Stomach smooth muscle (tissue), 2 donors: Measurements from ENCODE around the gene TMPRSS3.

ENCODE experiments used
- H3K27ac ChIP-seq: one replicate; pipeline ENCODE4 v1.7.0; 2013; ENCODE audit warnings: mild to moderate bottlenecking, low read length, inconsistent platforms
- H3K27me3 ChIP-seq, 2 donors: one replicate each; pipeline ENCODE4 v1.7.0; 2013; ENCODE audit warnings: low read length in 2 of 2; ENCODE audit not compliant: insufficient read depth in 2 of 2, control insufficient read depth in 1 of 2
- H3K36me3 ChIP-seq, 2 donors: one replicate each; pipeline ENCODE4 v1.7.0; 2013; ENCODE audit warnings: low read length in 2 of 2; ENCODE audit not compliant: control insufficient read depth in 2 of 2, insufficient read depth in 2 of 2
- H3K4me1 ChIP-seq: one replicate; pipeline ENCODE4 v1.7.0; 2013; ENCODE audit warnings: low read length; ENCODE audit not compliant: control insufficient read depth, insufficient read depth
- H3K4me3 ChIP-seq, 2 donors: one replicate each; pipeline ENCODE4 v1.7.0; 2013; ENCODE audit warnings: low read length in 2 of 2
- H3K9ac ChIP-seq, 2 donors: one replicate each; pipeline ENCODE4 v1.7.0; 2013; ENCODE audit warnings: low read length in 2 of 2, mild to moderate bottlenecking in 1 of 2
- H3K9me3 ChIP-seq, 2 donors: one replicate each; pipeline ENCODE4 v1.7.0; 2013; ENCODE audit warnings: low read length in 2 of 2; ENCODE audit not compliant: control insufficient read depth in 2 of 2
- donor health status: healthy.
- donor health status: Pancreatic carcinoma.

TMPRSS3 gene

DNA sequence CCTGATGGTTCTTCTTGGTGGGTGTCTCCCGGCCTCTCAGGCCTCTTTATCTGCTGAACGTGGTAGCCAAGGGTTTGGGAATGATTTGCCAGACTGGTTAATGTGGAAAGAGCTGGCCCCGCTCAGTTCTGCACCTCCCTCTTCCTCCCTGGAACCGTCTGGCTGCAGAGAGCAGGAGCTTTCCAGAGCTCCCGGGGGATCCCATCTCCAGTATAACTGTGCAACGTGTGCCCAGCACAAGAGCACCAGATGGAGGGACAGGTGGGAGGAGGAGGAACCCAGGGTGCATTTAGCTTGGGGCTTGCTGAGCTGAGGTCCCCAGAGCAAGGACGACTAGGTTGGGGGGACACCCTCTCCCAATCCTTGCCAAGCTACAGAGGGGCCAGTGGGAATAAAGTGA, 34.6 kb downstream of the TMPRSS3 start:
- no peak overlapping the region for H3K27ac ChIP-seq
- H3K9ac ChIP-seq: no peak overlapping the region
- peaks cover 12 to 32% of the 10 kb centered on the region in 2 donors for H3K27me3 ChIP-seq
- no peaks in the 10 kb centered on the region for H3K4me1 ChIP-seq
- H3K36me3 ChIP-seq: no peaks in the 10 kb centered on the region
- no peak overlapping the region for H3K4me3 ChIP-seq
- peaks cover 8 to 16% of the 10 kb centered on the region in 2 donors for H3K9me3 ChIP-seq

DNA sequence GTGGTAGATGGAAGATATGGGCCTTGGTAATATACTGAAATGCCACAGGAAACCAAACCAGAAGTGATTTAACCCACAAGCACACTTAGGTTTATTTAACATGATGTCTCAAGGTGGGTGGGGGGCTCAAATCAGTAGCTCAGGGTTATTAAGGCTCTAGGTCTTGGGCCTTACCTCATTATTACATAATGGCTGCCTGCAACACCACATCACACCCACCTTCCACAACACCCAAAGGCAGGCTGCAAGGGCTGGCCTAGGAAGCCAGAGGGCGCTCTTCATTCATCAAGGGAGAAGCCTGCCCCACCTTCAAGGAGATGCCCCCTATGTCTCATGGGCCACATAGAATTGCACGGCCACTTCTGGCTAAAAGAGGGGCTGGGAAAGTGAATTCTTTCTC, 35.5 kb downstream of the TMPRSS3 start:
- H3K36me3 ChIP-seq: no peaks in the 10 kb centered on the region
- no peak overlapping the region for H3K4me3 ChIP-seq
- no peak overlapping the region for H3K9ac ChIP-seq
- H3K4me1 ChIP-seq: no peaks in the 10 kb centered on the region
- no peak overlapping the region for H3K27ac ChIP-seq
- H3K9me3 ChIP-seq: peaks cover 8 to 23% of the 10 kb centered on the region in 2 donors
- H3K27me3 ChIP-seq: peaks cover 12 to 30% of the 10 kb centered on the region in 2 donors

DNA sequence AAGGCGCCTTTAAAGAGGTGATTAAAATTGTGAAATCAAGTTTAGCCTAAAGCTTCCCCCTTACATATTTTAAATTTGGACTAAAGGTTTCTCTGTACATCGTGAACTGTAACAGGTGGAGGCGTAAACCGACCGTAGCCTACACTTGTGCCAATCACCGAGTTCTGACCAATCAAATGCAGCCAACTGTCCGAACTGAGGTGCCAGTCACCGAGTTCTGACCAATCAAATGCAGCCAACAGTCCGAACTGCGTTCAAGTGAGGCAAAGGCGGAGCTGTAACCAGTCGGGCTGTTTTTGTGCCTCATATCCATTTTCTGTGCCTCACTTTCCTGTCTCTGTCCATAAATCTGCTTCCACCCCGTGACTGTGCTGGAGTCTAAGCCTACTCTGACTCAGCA, 36.9 kb downstream of the TMPRSS3 start:
- H3K4me3 ChIP-seq: no peak overlapping the region
- H3K36me3 ChIP-seq: no peaks in the 10 kb centered on the region
- H3K27ac ChIP-seq: no peak overlapping the region
- H3K27me3 ChIP-seq: peaks cover 8 to 25% of the 10 kb centered on the region in 2 donors
- H3K4me1 ChIP-seq: no peaks in the 10 kb centered on the region
- H3K9me3 ChIP-seq: peaks cover 12 to 28% of the 10 kb centered on the region in 2 donors
- H3K9ac ChIP-seq: no peak overlapping the region

DNA sequence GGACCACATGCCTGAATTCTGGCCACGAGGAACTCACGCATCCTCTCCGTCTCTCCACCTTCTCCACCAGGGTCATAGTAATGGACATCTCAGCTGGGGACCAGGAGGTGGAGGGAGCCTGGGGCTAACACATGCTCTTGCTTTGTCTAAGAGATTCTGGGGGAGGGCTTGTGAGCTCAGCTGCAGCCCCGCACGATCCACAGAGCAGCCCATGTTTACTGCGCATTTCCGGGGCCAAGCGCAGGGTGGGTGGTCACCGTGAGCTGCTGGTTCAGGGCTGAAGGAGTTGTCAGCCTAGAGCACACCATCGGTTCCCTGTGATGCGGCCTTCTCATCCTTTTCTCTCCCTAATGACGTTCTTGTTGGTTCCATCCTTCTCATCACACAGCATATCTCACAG, 37.6 kb downstream of the TMPRSS3 start:
- H3K9ac ChIP-seq: no peak overlapping the region
- H3K36me3 ChIP-seq: no peaks in the 10 kb centered on the region
- peaks cover 12 to 30% of the 10 kb centered on the region in 2 donors for H3K9me3 ChIP-seq
- no peaks in the 10 kb centered on the region for H3K4me1 ChIP-seq
- H3K27me3 ChIP-seq: peaks cover 8 to 25% of the 10 kb centered on the region in 2 donors
- H3K27ac ChIP-seq: no peak overlapping the region
- no peak overlapping the region for H3K4me3 ChIP-seq

DNA sequence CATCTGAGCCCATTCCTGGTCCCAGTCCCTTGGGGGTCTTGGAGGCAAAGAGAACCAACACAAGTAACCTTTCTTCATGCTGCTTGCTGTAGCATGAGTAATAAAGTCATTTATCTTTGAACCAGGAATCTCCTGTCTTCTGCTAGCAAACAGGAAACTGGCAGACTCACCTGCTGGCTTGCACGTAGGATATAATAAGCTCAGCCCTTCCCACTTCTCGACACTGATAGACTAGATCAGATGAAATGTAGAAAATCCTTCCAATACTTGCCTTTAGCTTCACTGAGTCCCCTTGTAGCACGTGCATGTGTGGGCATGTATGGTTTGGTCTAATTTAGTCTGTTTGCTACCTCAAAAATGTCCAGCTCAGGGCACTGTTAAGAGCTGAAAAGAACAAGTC, 38.5 kb downstream of the TMPRSS3 start:
- Histone ChIP-seq H3K9ac (no peak overlapping the region), H3K27ac (no peak overlapping the region), H3K27me3 (peaks cover 3 to 23% of the 10 kb centered on the region in 2 donors), H3K4me1 (no peaks in the 10 kb centered on the region), H3K9me3 (peaks cover 12 to 30% of the 10 kb centered on the region in 2 donors), H3K36me3 (no peaks in the 10 kb centered on the region), H3K4me3 (no peak overlapping the region)

DNA sequence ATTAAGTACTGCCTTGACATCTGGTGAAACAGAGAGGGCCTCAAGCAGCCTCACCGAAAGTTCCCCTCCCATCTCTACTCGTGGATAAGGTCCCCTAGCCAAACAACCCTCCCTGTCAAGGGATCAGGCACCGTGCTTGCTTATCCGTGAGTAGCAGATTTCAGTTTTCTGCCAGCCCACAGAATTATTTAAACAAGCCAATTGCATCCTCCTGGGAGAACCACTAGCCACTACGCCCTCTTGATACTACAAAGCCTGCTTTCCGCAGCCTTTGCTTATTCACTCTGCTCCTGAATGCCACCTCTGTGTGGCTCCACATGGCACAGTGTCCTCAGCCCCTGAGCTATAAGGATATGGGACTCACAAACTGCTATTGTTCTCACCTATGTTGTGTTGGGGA, 39.2 kb downstream of the TMPRSS3 start:
- H3K4me3 ChIP-seq: no peak overlapping the region
- peaks cover 0 to 20% of the 10 kb centered on the region in 2 donors for H3K27me3 ChIP-seq
- no peak overlapping the region for H3K27ac ChIP-seq
- no peaks in the 10 kb centered on the region for H3K4me1 ChIP-seq
- H3K9me3 ChIP-seq: peaks cover 12 to 30% of the 10 kb centered on the region in 2 donors
- H3K36me3 ChIP-seq: no peaks in the 10 kb centered on the region
- H3K9ac ChIP-seq: no peak overlapping the region

DNA sequence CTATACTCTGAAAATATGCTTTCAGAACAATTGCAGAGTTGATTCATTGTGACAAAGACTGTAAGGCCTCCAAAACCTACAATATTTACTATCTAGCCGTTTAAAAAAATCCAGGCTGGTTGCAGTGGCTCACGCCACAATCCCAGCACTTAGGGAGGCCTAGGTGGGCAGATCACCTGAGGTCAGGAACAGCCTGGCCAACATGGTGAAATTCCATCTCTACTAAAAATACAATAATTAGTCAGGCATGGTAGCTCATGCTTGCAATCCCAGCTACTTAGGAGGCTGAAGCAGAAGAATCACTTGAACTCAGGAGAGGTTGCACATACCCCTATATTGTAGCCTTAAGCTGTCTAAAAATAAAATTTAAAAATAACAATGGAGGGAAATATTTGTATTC, 39.8 kb downstream of the TMPRSS3 start:
- H3K27ac ChIP-seq: no peak overlapping the region
- H3K9ac ChIP-seq: no peak overlapping the region
- peaks cover 12 to 30% of the 10 kb centered on the region in 2 donors for H3K9me3 ChIP-seq
- no peaks in the 10 kb centered on the region for H3K4me1 ChIP-seq
- no peaks in the 10 kb centered on the region for H3K36me3 ChIP-seq
- no peak overlapping the region for H3K4me3 ChIP-seq
- H3K27me3 ChIP-seq: peaks cover 0 to 16% of the 10 kb centered on the region in 2 donors

DNA sequence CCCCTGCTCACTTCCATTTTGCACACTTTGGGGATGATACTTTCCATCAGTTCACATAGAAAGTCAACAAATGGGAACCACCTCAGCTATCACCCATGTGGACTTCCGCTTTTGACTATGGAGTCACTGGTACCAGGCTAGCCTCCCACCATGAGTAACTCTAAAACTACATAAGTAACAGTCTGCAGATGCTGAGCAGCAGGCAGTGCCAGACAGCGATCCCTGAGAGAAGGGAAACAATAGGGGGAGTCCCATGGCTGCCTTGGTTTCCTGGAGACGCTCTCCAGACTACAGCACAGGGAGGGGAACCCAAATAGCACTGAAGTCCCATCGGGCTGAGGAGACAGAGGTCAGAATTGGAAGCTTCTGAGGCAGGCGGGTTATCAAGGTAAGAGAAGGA, 42.2 kb downstream of the TMPRSS3 start:
- Histone ChIP-seq H3K9ac (no peak overlapping the region), H3K9me3 (peaks cover 12 to 23% of the 10 kb centered on the region in 2 donors), H3K27me3 (peaks cover 0 to 8% of the 10 kb centered on the region in 2 donors), H3K36me3 (no peaks in the 10 kb centered on the region), H3K4me1 (no peaks in the 10 kb centered on the region), H3K27ac (no peak overlapping the region), H3K4me3 (no peak overlapping the region)

DNA sequence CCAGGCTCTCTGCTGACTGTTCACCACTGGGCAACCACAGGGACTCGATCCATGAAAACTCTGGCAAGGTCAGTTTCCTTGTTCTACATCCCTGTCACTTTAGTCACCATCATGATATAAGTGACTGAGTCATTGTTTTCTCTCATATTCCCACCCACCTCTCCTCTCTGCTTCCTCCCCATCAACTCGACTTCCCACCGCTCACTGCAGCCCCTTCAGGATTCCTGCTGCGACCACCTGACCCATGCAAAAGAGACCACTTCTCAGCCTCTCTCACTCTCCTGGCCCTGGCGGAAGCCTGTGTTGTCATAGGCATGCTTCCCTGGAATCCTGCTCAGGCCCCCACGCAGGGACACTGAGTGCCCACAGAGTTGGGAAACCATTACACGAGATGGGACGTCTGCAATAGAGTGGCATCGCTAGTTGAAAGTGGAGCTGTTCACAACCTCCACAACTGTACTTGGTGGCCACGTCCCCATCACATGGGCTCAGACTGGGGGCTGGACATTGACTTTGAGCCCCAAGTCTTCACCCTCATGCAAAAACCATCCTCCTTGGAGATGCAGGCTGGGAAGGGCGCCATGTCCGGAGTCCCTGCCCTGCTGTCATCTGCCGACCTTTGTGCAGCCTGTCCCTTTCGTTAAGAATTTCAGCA, 43.3 kb downstream of the TMPRSS3 start:
- no peak overlapping the region for H3K27ac ChIP-seq

DNA sequence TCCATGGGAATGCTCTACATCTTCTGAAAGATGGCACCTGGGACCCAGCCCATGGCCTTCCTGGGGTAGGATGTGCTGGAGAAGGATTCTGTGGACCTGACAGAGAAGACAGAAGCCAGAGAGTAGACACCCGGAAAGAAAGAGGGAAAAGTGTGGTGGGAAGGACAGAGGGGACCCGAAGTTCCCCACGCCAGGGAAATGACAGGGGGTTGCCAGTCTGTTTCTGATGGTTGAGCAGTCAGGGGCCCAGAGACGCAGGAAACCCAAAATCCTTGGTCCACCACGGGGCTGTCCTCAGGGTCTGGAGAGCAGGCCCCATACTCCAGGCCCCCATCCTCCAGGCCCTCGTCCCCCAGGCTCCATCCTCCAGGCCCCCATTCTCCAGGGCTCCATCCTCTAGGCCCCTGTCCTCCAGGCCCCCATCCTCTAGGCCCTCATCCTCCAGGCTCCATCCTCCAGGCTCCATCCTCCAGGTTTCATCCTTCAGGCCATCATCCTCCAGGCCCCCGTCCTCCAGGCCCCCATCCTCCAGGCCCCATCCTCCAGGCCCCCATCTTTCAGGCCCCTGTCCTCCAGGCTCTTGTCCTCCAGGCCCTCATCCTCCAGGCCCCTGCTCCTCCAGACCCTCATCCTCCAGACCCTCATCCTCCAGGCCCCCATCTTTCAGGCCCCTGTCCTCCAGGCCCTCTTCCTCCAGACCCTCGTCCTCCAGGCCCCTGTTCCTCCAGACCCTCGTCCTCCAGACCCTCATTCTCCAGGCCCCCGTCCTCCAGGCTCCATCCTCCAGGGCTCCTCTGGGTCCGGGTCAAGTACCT, 44.0 kb downstream of the TMPRSS3 start:
- Histone ChIP-seq H3K36me3 (no peaks in the 10 kb centered on the region), H3K9ac (no peak overlapping the region), H3K9me3 (peaks cover 8 to 17% of the 10 kb centered on the region in 2 donors), H3K27ac (no peak overlapping the region), H3K27me3 (peaks cover 0 to 11% of the 10 kb centered on the region in 2 donors), H3K4me3 (no peak overlapping the region), H3K4me1 (no peaks in the 10 kb centered on the region)

More for the DNA sequence above, 43.3 kb downstream of the TMPRSS3 start:
- peaks cover 12 to 23% of the 10 kb centered on the region in 2 donors for H3K9me3 ChIP-seq
- H3K9ac ChIP-seq: no peak overlapping the region
- H3K27me3 ChIP-seq: peaks cover 0 to 7% of the 10 kb centered on the region in 2 donors
- no peak overlapping the region for H3K4me3 ChIP-seq
- H3K36me3 ChIP-seq: no peaks in the 10 kb centered on the region
- no peaks in the 10 kb centered on the region for H3K4me1 ChIP-seq
